Chondrocyte (in vitro differentiated cells): ENCODE results near the gene LIME1. TPM values are rescaled to one million over a fixed set of nuclear protein-coding genes. Genes with fewer than 3 reads are reported as not detected.

Source experiments
- DNase-seq: peaks from one replicate; pipeline ENCODE4 v3.0.0; 2021; ENCODE audit warnings: mixed read lengths, low spot score
- H3K27ac Mint-ChIP-seq: one replicate; pipeline ENCODE4 v1.8.0; 2021; ENCODE audit warnings: mild to moderate bottlenecking, moderate library complexity, mixed read lengths; ENCODE audit not compliant: unreplicated experiment
- H3K27me3 Mint-ChIP-seq: 2 replicates; pipeline ENCODE4 v1.8.0; 2021; ENCODE audit warnings: low read depth, mixed read lengths
- H3K36me3 Mint-ChIP-seq: 2 replicates; pipeline ENCODE4 v1.8.0; 2021; ENCODE audit warnings: low read depth, mixed read lengths
- H3K4me1 Mint-ChIP-seq: 2 replicates; pipeline ENCODE4 v1.8.0; 2021; ENCODE audit warnings: low read depth, mild to moderate bottlenecking, mixed read lengths
- H3K4me3 Mint-ChIP-seq: one replicate; pipeline ENCODE4 v1.8.0; 2021; ENCODE audit warnings: mild to moderate bottlenecking, moderate library complexity, mixed read lengths; ENCODE audit not compliant: unreplicated experiment
- H3K9me3 Mint-ChIP-seq: 2 replicates; pipeline ENCODE4 v1.8.0; 2021; ENCODE audit warnings: low read depth, mixed read lengths
- CTCF ChIP-seq: fragments of 200-600 bp; sonication (generic); IDR thresholded peaks from 2 replicates; pipeline ENCODE4 v1.5.0; 2021; ENCODE audit warnings: antibody characterized with exemption, mild to moderate bottlenecking, moderate library complexity
- total RNA-seq: library from RNA; stranded (reverse); gene quantifications from 3 replicates; pipeline ENCODE4 v1.2.1, GENCODE V29; 2021

The LIME1 gene
- total RNA-seq, 1 donor from 2014 or later = 6.8 TPM

- Mint-ChIP-seq H3K27ac (no peak overlapping the region), H3K36me3 (peaks cover 10% of the 10 kb centered on the region), H3K9me3 (no peaks in the 10 kb centered on the region), H3K4me1 (no peaks in the 10 kb centered on the region), H3K27me3 (no peaks in the 10 kb centered on the region), H3K4me3 (no peak overlapping the region)
- TF ChIP-seq CTCF = no peak
- no peak for DNase-seq
Measured at GRCh38 chr20:63765902-63766301, 29.4 kb downstream of the LIME1 start.

GRCh38 chr20:63766695-63767426, 30.4 kb downstream of the LIME1 start:
- Mint-ChIP-seq H3K36me3 (peaks cover 10% of the 10 kb centered on the region), H3K27ac (no peak overlapping the region), H3K27me3 (no peaks in the 10 kb centered on the region), H3K4me1 (no peaks in the 10 kb centered on the region), H3K9me3 (no peaks in the 10 kb centered on the region), H3K4me3 (no peak overlapping the region)
- DNase-seq = no peak
- no peak for TF ChIP-seq CTCF

- peaks cover 10% of the 10 kb centered on the region for H3K36me3 Mint-ChIP-seq
- no peaks in the 10 kb centered on the region for H3K4me1 Mint-ChIP-seq
- no peaks in the 10 kb centered on the region for H3K9me3 Mint-ChIP-seq
- H3K27me3 Mint-ChIP-seq = no peaks in the 10 kb centered on the region
- DNase-seq = no peak
- H3K4me3 Mint-ChIP-seq = no peak overlapping the region
- H3K27ac Mint-ChIP-seq = no peak overlapping the region
- no peak for TF ChIP-seq CTCF
Measured at GRCh38 chr20:63767456-63767855, 31.0 kb downstream of the LIME1 start.

- no peak for TF ChIP-seq CTCF
- Mint-ChIP-seq H3K9me3 (no peaks in the 10 kb centered on the region), H3K4me3 (no peak overlapping the region), H3K27me3 (no peaks in the 10 kb centered on the region), H3K4me1 (no peaks in the 10 kb centered on the region), H3K27ac (no peak overlapping the region), H3K36me3 (peaks cover 10% of the 10 kb centered on the region)
- no peak for DNase-seq
Measured at GRCh38 chr20:63767886-63768285, 31.4 kb downstream of the LIME1 start.

- Mint-ChIP-seq H3K36me3 (peaks cover 8% of the 10 kb centered on the region), H3K4me1 (peaks cover 3% of the 10 kb centered on the region), H3K27me3 (no peaks in the 10 kb centered on the region), H3K9me3 (no peaks in the 10 kb centered on the region), H3K4me3 (no peak overlapping the region), H3K27ac (no peak overlapping the region)
- DNase-seq = no peak
- TF ChIP-seq CTCF = no peak
Measured at GRCh38 chr20:63768591-63769515, 32.4 kb downstream of the LIME1 start.
